ENCODE data around the gene PCAT7.

The PCAT7 gene

GRCh38 chr9:94525396-94526035 is 29.4 kb upstream of the PCAT7 start:
- DNase-seq (ENCODE audit: low read depth), result no peak
- H3K4me3 ChIP-seq (replicated peaks; ENCODE audit: low read depth, low read length), result no peak overlapping the region
- no peak for TF ChIP-seq CTCF (IDR thresholded peaks at IDR 0.05; ENCODE audit: low read length, missing control alignments)

- no peak for TF ChIP-seq CTCF (IDR thresholded peaks at IDR 0.05; ENCODE audit: low read length, missing control alignments)
- H3K4me3 ChIP-seq (replicated peaks; ENCODE audit: low read depth, low read length), result no peak overlapping the region
- DNase-seq (ENCODE audit: low read depth), result no peak
Measured at GRCh38 chr9:94526271-94526670, 28.6 kb upstream of the PCAT7 start.

- DNase-seq (ENCODE audit: low read depth), result no peak
- TF ChIP-seq CTCF (IDR thresholded peaks at IDR 0.05; ENCODE audit: low read length, missing control alignments), result no peak
Measured at GRCh38 chr9:94526951-94527350, 27.9 kb upstream of the PCAT7 start.

GRCh38 chr9:94528886-94529285 is 26.0 kb upstream of the PCAT7 start:
- no peak for TF ChIP-seq CTCF (IDR thresholded peaks at IDR 0.05; ENCODE audit: low read length, missing control alignments)
- DNase-seq (ENCODE audit: low read depth), result no peak
- H3K4me3 ChIP-seq (replicated peaks; ENCODE audit: low read depth, low read length), result no peak overlapping the region

More at GRCh38 chr9:94526951-94527350, 27.9 kb upstream of the PCAT7 start:
- no peak overlapping the region for H3K4me3 ChIP-seq (replicated peaks; ENCODE audit: low read depth, low read length)

- no peak overlapping the region for H3K4me3 ChIP-seq (replicated peaks; ENCODE audit: low read depth, low read length)
- DNase-seq (ENCODE audit: low read depth), result no peak
- no peak for TF ChIP-seq CTCF (IDR thresholded peaks at IDR 0.05; ENCODE audit: low read length, missing control alignments)
Measured at GRCh38 chr9:94533155-94533554, 21.7 kb upstream of the PCAT7 start.

GRCh38 chr9:94533601-94534000 is 21.3 kb upstream of the PCAT7 start:
- no peak overlapping the region for H3K4me3 ChIP-seq (replicated peaks; ENCODE audit: low read depth, low read length)
- no peak for DNase-seq (ENCODE audit: low read depth)
- no peak for TF ChIP-seq CTCF (IDR thresholded peaks at IDR 0.05; ENCODE audit: low read length, missing control alignments)

- TF ChIP-seq CTCF (IDR thresholded peaks at IDR 0.05; ENCODE audit: low read length, missing control alignments), result no peak
- DNase-seq (ENCODE audit: low read depth), result no peak
- no peak overlapping the region for H3K4me3 ChIP-seq (replicated peaks; ENCODE audit: low read depth, low read length)
Measured at GRCh38 chr9:94534901-94535300, 20.0 kb upstream of the PCAT7 start.
